GM12878 (cell line): ENCODE results near the gene AOPEP. TPM values are rescaled to one million over a fixed set of nuclear protein-coding genes. Genes with fewer than 3 reads are reported as not detected.

Experiments
- ATAC-seq: fragments of 200-7000 bp; cut with Tn5 transposase; 3 replicates; pipeline ENCODE4 v1.9.1; 2020; ENCODE audit warnings: mild to moderate bottlenecking, moderate library complexity
- BruUV-seq: library from RNA; stranded (reverse); fragments of 400-500 nt; replicated peaks from 2 replicates; lab custom pipeline; 2021; lab: Mats Ljungman, UMichigan
- CTCF ChIA-PET: fragments of 300-600 bp; sonication (Branson Sonifier 250); formaldehyde crosslinking; extraction: SDS; loops from one replicate; lab custom pipeline; 2021; ENCODE audit warnings: inconsistent platforms; lab: Yijun Ruan, JAX
- POLR2A ChIA-PET: fragments of 350-600 bp; formaldehyde crosslinking; extraction: SDS; loops from one replicate; lab custom pipeline; 2021; ENCODE audit warnings: inconsistent platforms; lab: Charles Lee
- RAD21 ChIA-PET: fragments of 300-600 bp; sonication (Branson Sonifier 250); formaldehyde crosslinking; loops from one replicate; lab custom pipeline; 2023; ENCODE audit warnings: antibody characterized with exemption; ENCODE audit not compliant: unreplicated experiment; lab: Charles Lee
- SMC1A ChIA-PET: fragments of 300-600 bp; sonication (Branson Sonifier 250); formaldehyde crosslinking; loops from one replicate; lab custom pipeline; 2023; ENCODE audit not compliant: unreplicated experiment, uncharacterized antibody; lab: Charles Lee
- DNase-seq: peaks from one replicate; pipeline ENCODE4 v3.0.0-alpha.2; 2011; ENCODE audit warnings: low read depth, low spot score
- FAIRE-seq: peaks from 3 replicates; lab custom pipeline; 2011; peaks lifted over from hg19 to GRCh38; lab: Jason Lieb, UNC
- H2AFZ ChIP-seq: 2 replicates; pipeline ENCODE4 v1.6.0; 2011; ENCODE audit warnings: low read depth, low read length, control low read depth; ENCODE audit not compliant: control insufficient read depth
- H3K27ac ChIP-seq: 2 replicates; pipeline ENCODE4 v1.5.1; 2011; ENCODE audit warnings: control low read depth; ENCODE audit not compliant: control insufficient read depth, insufficient read depth
- H3K27me3 ChIP-seq, 2 experiments: replicated peaks in 1 of 2; 2 replicates each; pipeline versions ENCODE4 v1.6.0 to v1.6.1; 2011; ENCODE audit warnings: low read length in 1 of 2; ENCODE audit not compliant: control insufficient read depth in 2 of 2, insufficient read depth in 2 of 2
- H3K36me3 ChIP-seq, 2 experiments: 2 replicates each; pipeline ENCODE4 v1.5.1; 2011; ENCODE audit warnings: low read length in 1 of 2; ENCODE audit not compliant: control insufficient read depth in 2 of 2, insufficient read depth in 2 of 2
- H3K4me1 ChIP-seq: 2 replicates; pipeline ENCODE4 v1.6.1; 2011; ENCODE audit warnings: mild to moderate bottlenecking, low read length, moderate library complexity, mixed read lengths; ENCODE audit not compliant: control insufficient read depth, insufficient read depth
- H3K4me2 ChIP-seq: 2 replicates; pipeline ENCODE4 v1.6.0; 2011; ENCODE audit warnings: control low read depth; ENCODE audit not compliant: control insufficient read depth, insufficient read depth
- H3K4me3 ChIP-seq: fragments of 200-600 bp; sonication (generic); 2 replicates; pipeline ENCODE4 v1.5.1; 2016
- H3K79me2 ChIP-seq: 2 replicates; pipeline ENCODE4 v1.6.0; 2011; ENCODE audit warnings: low read length; ENCODE audit not compliant: control insufficient read depth, insufficient read depth
- H3K9ac ChIP-seq: 2 replicates; pipeline ENCODE4 v1.8.0; 2011; ENCODE audit warnings: low read length, control low read depth, mixed read lengths; ENCODE audit not compliant: control insufficient read depth, insufficient read depth
- H3K9me3 ChIP-seq: replicated peaks from 3 replicates; pipeline ENCODE4 v1.5.1; 2011; ENCODE audit warnings: mild to moderate bottlenecking, low read length; ENCODE audit not compliant: control insufficient read depth, insufficient read depth
- H4K20me1 ChIP-seq: 2 replicates; pipeline ENCODE4 v1.6.0; 2011; ENCODE audit not compliant: control insufficient read depth, insufficient read depth
- BACH1 ChIP-seq: fragments of 450-650 bp; IDR thresholded peaks from 2 replicates; pipeline ENCODE4 v1.6.1; 2017; ENCODE audit warnings: mild to moderate bottlenecking, borderline replicate concordance
- BCL11A ChIP-seq: IDR thresholded peaks from 2 replicates; pipeline ENCODE4 v1.6.1; 2011; ENCODE audit warnings: low read depth, low read length
- BCLAF1 ChIP-seq: fragments of 450-650 bp; IDR thresholded peaks from 2 replicates; pipeline ENCODE4 v1.6.1; 2017; ENCODE audit warnings: antibody characterized with exemption, mild to moderate bottlenecking, moderate library complexity
- EZH2 ChIP-seq: IDR thresholded peaks from 2 replicates; pipeline ENCODE4 v1.6.1; 2012; ENCODE audit warnings: low read depth, mild to moderate bottlenecking, control low read depth, inconsistent platforms, low read length, borderline replicate concordance; ENCODE audit not compliant: control insufficient read depth
- IKZF2 ChIP-seq, 2 experiments: fragments of 450-650 bp; IDR thresholded peaks; 2 replicates each; pipeline ENCODE4 v1.6.1; 2017; ENCODE audit warnings: mild to moderate bottlenecking in 2 of 2, moderate library complexity in 2 of 2
- KDM1A ChIP-seq: fragments of 200-600 bp; sonication (generic); IDR thresholded peaks from 2 replicates; pipeline ENCODE4 v1.6.1; 2016; ENCODE audit warnings: borderline replicate concordance
- MEF2A ChIP-seq: IDR thresholded peaks from 2 replicates; pipeline ENCODE4 v1.6.1; 2011; ENCODE audit warnings: low read depth, mild to moderate bottlenecking, low read length, moderate library complexity; ENCODE audit not compliant: insufficient read depth
- MLLT1 ChIP-seq: fragments of 450-650 bp; IDR thresholded peaks from 2 replicates; pipeline ENCODE4 v1.6.1; 2016; ENCODE audit warnings: mild to moderate bottlenecking
- NFXL1 ChIP-seq: fragments of 450-650 bp; IDR thresholded peaks from 2 replicates; pipeline ENCODE4 v1.6.1; 2017; ENCODE audit warnings: antibody characterized with exemption, mild to moderate bottlenecking, borderline replicate concordance
- NR2F1 ChIP-seq: fragments of 450-650 bp; conservative IDR thresholded peaks from 2 replicates; pipeline ENCODE4 v1.6.1; 2017; ENCODE audit warnings: mild to moderate bottlenecking
- RAD51 ChIP-seq: fragments of 450-650 bp; IDR thresholded peaks from 2 replicates; pipeline ENCODE4 v1.6.1; 2016; ENCODE audit warnings: moderate library complexity, mild to moderate bottlenecking, inconsistent platforms
- ZNF384 ChIP-seq: IDR thresholded peaks from 2 replicates; pipeline ENCODE4 v1.6.1; 2012; ENCODE audit warnings: low read depth, mild to moderate bottlenecking, low read length, improper control_type of control experiment, borderline replicate concordance
- in situ Hi-C: fragments of 300-500 bp; cut with MboI; formaldehyde crosslinking; loops from 9 replicates; pipeline ENCODE4 v1.14.3; 2018; ENCODE audit warnings: mixed read lengths
- intact Hi-C: fragments of 100-400 bp; cut with micrococcal nuclease; formaldehyde crosslinking; loops from one replicate; pipeline ENCODE4 v1.14.2; 2022; ENCODE audit not compliant: unreplicated experiment
- polyA plus RNA-seq, 11 experiments: library from polyadenylated mRNA; depleted of rRNA in 4 of 11; unstranded in 6 of 11; stranded (reverse) in 5 of 11; fragments of >200 nt; fragmentation: Nextera tagmentation in 4 of 11; fragmentation: Illumina TruSeq in 1 of 11; extraction: Ambion mirVana in 4 of 11; extraction: Trizol in 1 of 11; gene quantifications; 1 replicate in 1 of 11; 2 replicates in 10 of 11; pipeline versions ENCODE4 v1.2.1 to v1.2.3, GENCODE V29; 2011 to 2016; ENCODE audit warnings: inconsistent platforms in 2 of 11, missing spikeins in 2 of 11, low read depth in 1 of 11
- total RNA-seq, 4 experiments: library from RNA; depleted of rRNA in 3 of 4; stranded (reverse); fragments of >200 nt in 3 of 4; fragmentation: Illumina TruSeq in 1 of 4; extraction: Trizol in 1 of 4; gene quantifications; 2 replicates each; pipeline versions ENCODE4 v1.2.1 to v1.2.3, GENCODE V29; 2013 to 2021

The AOPEP gene
- total and polyA plus RNA-seq, 10 of the 15 experiments (the other 5 are each of a cell fraction or from before 2014, with no cell fraction given) = 2.3 to 16.9 (median 10.1) TPM

- in situ Hi-C loops = loop anchor here (5.0 to 10.0 kb wide), 2 partner anchors 126 to 334 kb away; no protein-coding TSS in a partner anchor
- no peak for FAIRE-seq
- no peaks in the 10 kb centered on the region for H3K36me3 ChIP-seq
- no peak for DNase-seq
- H3K27me3 ChIP-seq = no peaks in the 10 kb centered on the region
- H3K79me2 ChIP-seq = no peaks in the 10 kb centered on the region
- POLR2A ChIA-PET = no interaction called here
- CTCF ChIA-PET = interaction anchor here (0.6 to 2.1 kb wide), 4 partner anchors 91 to 342 kb away, joined by 3 to 8 read pairs (median 6); no protein-coding TSS in a partner anchor
- H3K27ac ChIP-seq = no peak overlapping the region
- H3K9ac ChIP-seq = no peak overlapping the region
- H3K4me3 ChIP-seq = no peak overlapping the region
- no peak overlapping the region for H2AFZ ChIP-seq
- H3K4me2 ChIP-seq = no peak overlapping the region
- H4K20me1 ChIP-seq = no peaks in the 10 kb centered on the region
- RAD21 ChIA-PET = interaction anchor here (0.9 to 1.6 kb wide), 4 partner anchors 10 to 341 kb away, joined by 3 to 4 read pairs (median 4); no protein-coding TSS in a partner anchor
- H3K4me1 ChIP-seq = no peaks in the 10 kb centered on the region
- SMC1A ChIA-PET = interaction anchor here (0.7 to 3.3 kb wide), 6 partner anchors 8 to 479 kb away, joined by 3 to 10 read pairs (median 3); no protein-coding TSS in a partner anchor
- no peak for TF ChIP-seq IKZF2 (IDR thresholded peaks at IDR 0.05)
- no peak for TF ChIP-seq RAD51
- no peak for TF ChIP-seq BCLAF1
- no peak for TF ChIP-seq NFXL1
- TF ChIP-seq KDM1A = no peak
- no peak for TF ChIP-seq BACH1
- TF ChIP-seq EZH2 = no peak
- no peak for TF ChIP-seq MLLT1
- no peak for TF ChIP-seq MEF2A
- TF ChIP-seq NR2F1 = no peak
- TF ChIP-seq ZNF384 = no peak
- TF ChIP-seq BCL11A = no peak
- ATAC-seq = no peak
- no TSS peak for BruUV-seq
- H3K9me3 ChIP-seq = no peaks in the 10 kb centered on the region; the same call in 2 of the 3 replicates
- intact Hi-C loops = loop anchor here (10.0 kb wide), 1 partner anchor 216 kb away; no protein-coding TSS in a partner anchor
Observed at GRCh38 chr9:94788570-94789105, 62.1 kb downstream of the AOPEP start.
